ENCODE measurements around the gene SETX. TPM values are rescaled to one million over a fixed set of nuclear protein-coding genes. Genes with fewer than 3 reads are reported as not detected.

Gene SETX
- total RNA-seq, 1 donor from 2014 or later: 49.7 TPM

GRCh38 chr9:132356324-132356924, 1.6 kb upstream of the SETX start:
- Mint-ChIP-seq H3K27me3 (ENCODE audit: insufficient read depth, low read depth) (no peaks in the 10 kb centered on the region), H3K36me3 (peaks cover 16% of the 10 kb centered on the region), H3K4me3 (peak overlapping the region; percentile 72), H3K27ac (peak overlapping the region; percentile 80), H3K4me1 (peaks cover 23% of the 10 kb centered on the region), H3K9me3 (no peaks in the 10 kb centered on the region)
- no peak overlapping the region for H3K4me2 ChIP-seq
- DNase-seq (ENCODE audit: low spot score): no peak
- no peak overlapping the region for H3K9ac ChIP-seq
- H3K27ac ChIP-seq: no peak overlapping the region
- H3K79me2 ChIP-seq (ENCODE audit: low read depth): peaks cover 32% of the 10 kb centered on the region
- no peaks in the 10 kb centered on the region for H3F3A ChIP-seq (ENCODE audit: low read depth)
- H3K9me3 ChIP-seq (ENCODE audit: low read depth): no peaks in the 10 kb centered on the region
- H4K20me1 ChIP-seq (ENCODE audit: low read depth): peaks cover 24% of the 10 kb centered on the region
- H3K4me1 ChIP-seq: peaks cover 9% of the 10 kb centered on the region
- TF ChIP-seq EZH2phosphoT487 (IDR thresholded peaks at IDR 0.05) (no peak), CTCF (IDR thresholded peaks at IDR 0.05) (no peak), EZH2 (IDR thresholded peaks at IDR 0.05) (no peak)
- no peaks in the 10 kb centered on the region for H3K27me3 ChIP-seq
- H2AFZ ChIP-seq (replicated peaks): no peak overlapping the region
- H3K4me3 ChIP-seq: no peak overlapping the region
- no peaks in the 10 kb centered on the region for H3K36me3 ChIP-seq

GRCh38 chr9:132351404-132352045, 3.3 kb downstream of the SETX start:
- peaks cover 21% of the 10 kb centered on the region for H3K4me1 Mint-ChIP-seq
- peaks cover 26% of the 10 kb centered on the region for H3K36me3 Mint-ChIP-seq
- Histone ChIP-seq H3K27ac (no peak overlapping the region), H4K20me1 (ENCODE audit: low read depth) (peaks cover 30% of the 10 kb centered on the region), H3K4me1 (peaks cover 9% of the 10 kb centered on the region), H3K36me3 (peaks cover under 1% of the 10 kb centered on the region), H3F3A (ENCODE audit: low read depth) (no peaks in the 10 kb centered on the region), H3K4me2 (no peak overlapping the region), H2AFZ (replicated peaks) (no peak overlapping the region), H3K79me2 (ENCODE audit: low read depth) (peaks cover 41% of the 10 kb centered on the region), H3K27me3 (no peaks in the 10 kb centered on the region), H3K9ac (no peak overlapping the region), H3K9me3 (ENCODE audit: low read depth) (no peaks in the 10 kb centered on the region), H3K4me3 (no peak overlapping the region)
- no peak overlapping the region for H3K4me3 Mint-ChIP-seq
- TF ChIP-seq CTCF (IDR thresholded peaks at IDR 0.05): no peak
- TF ChIP-seq EZH2 (IDR thresholded peaks at IDR 0.05): no peak
- no peak for TF ChIP-seq EZH2phosphoT487 (IDR thresholded peaks at IDR 0.05)
- H3K27ac Mint-ChIP-seq: no peak overlapping the region
- H3K27me3 Mint-ChIP-seq (ENCODE audit: insufficient read depth, low read depth): no peaks in the 10 kb centered on the region
- no peak for DNase-seq (ENCODE audit: low spot score)
- no peaks in the 10 kb centered on the region for H3K9me3 Mint-ChIP-seq

- TF ChIP-seq EZH2 (IDR thresholded peaks at IDR 0.05) (no peak), CTCF (IDR thresholded peaks at IDR 0.05) (no peak), EZH2phosphoT487 (IDR thresholded peaks at IDR 0.05) (no peak)
- Mint-ChIP-seq H3K4me3 (no peak overlapping the region), H3K27ac (no peak overlapping the region), H3K9me3 (no peaks in the 10 kb centered on the region), H3K36me3 (peaks cover 32% of the 10 kb centered on the region), H3K4me1 (peaks cover 21% of the 10 kb centered on the region), H3K27me3 (ENCODE audit: insufficient read depth, low read depth) (no peaks in the 10 kb centered on the region)
- Histone ChIP-seq H3K27me3 (no peaks in the 10 kb centered on the region), H2AFZ (replicated peaks) (no peak overlapping the region), H3K9ac (no peak overlapping the region), H4K20me1 (ENCODE audit: low read depth) (peaks cover 30% of the 10 kb centered on the region), H3K4me2 (no peak overlapping the region), H3K9me3 (ENCODE audit: low read depth) (no peaks in the 10 kb centered on the region), H3K4me3 (no peak overlapping the region), H3F3A (ENCODE audit: low read depth) (no peaks in the 10 kb centered on the region), H3K4me1 (peaks cover 9% of the 10 kb centered on the region), H3K79me2 (ENCODE audit: low read depth) (peaks cover 41% of the 10 kb centered on the region), H3K36me3 (peaks cover 4% of the 10 kb centered on the region), H3K27ac (no peak overlapping the region)
- no peak for DNase-seq (ENCODE audit: low spot score)
Observed at GRCh38 chr9:132350861-132351315, 3.9 kb downstream of the SETX start.
